Medulla oblongata (tissue), 1 donor: Measurements from ENCODE around the gene YIPF1.
"Not testable (repeated sequence)": the region's sequence is repeated elsewhere in the genome, so short reads cannot be mapped to it uniquely, and the experiment has no call there.

ENCODE experiments used
- DNase-seq: peaks from one replicate; pipeline ENCODE4 v3.0.0-alpha.2; 2015; ENCODE audit errors: extremely low spot score

Gene YIPF1

DNA sequence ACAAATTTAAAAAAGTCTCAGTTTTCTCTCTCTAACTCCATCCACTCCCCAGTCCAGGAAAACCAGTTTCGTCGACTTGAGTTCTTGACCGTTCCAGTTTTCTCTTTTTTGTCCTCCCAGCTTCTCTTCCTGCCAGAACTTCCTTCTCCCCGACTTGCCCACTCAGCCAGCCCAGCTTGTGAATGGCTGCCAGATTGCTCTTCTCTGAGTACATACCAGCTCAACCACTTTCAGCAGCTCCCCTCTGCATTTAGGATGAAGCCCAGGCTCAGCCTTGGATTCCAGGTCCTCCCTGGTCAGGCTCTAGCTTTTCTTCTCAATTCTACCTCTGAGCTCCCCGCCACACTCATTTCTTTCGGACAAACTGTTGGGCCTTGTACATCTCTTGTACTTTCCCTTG is 5.8 kb upstream of the YIPF1 start:
- DNase-seq = peak; percentile 21

DNA sequence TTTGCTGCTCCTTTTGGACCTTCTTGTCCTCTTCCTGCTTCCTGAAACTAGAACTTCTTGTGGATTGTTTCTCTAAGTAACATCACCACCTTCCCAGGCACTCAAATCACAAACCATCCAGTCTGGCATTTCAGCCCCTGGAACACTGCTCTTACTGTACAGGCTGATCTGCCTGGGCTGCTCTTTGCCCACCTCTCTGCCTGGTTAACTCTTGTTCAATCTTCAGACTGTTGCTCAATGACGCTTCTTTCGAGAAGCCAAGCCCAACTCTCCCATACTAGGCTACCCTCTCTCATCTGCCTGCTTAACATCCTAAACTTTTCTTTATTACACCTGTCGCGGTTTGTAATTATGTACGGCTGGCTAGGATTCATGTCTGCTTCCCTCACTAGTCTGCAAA is 5.0 kb upstream of the YIPF1 start:
- no peak for DNase-seq

DNA sequence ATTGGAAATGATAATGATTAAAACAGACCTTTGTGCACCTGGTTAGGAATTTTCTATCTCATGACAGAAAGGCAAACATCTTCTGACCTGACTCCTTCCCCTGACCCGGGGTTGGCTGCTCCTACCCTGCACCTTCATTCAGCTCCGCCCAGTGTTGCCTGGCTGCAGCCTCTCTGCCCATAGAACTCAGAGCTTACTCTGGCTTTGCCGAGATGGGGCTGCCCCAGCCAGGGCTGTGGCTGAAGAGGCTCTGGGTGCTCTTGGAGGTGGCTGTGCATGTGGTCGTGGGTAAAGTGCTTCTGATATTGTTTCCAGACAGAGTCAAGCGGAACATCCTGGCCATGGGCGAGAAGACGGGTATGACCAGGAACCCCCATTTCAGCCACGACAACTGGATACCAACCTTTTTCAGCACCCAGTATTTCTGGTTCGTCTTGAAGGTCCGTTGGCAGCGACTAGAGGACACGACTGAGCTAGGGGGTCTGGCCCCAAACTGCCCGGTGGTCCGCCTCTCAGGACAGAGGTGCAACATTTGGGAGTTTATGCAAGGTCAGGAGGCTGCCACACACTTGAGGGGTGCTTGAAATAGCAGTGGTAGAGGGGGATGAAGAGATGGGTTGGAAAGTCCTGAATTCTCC is 4.5 kb upstream of the YIPF1 start, which contains the start of gene DIO1:
Gene DIO1 (plus strand): TSS at position 189 of the 638 bp plus-strand sequence. CDS start 24 bp downstream, at position 213.
- no peak for DNase-seq

DNA sequence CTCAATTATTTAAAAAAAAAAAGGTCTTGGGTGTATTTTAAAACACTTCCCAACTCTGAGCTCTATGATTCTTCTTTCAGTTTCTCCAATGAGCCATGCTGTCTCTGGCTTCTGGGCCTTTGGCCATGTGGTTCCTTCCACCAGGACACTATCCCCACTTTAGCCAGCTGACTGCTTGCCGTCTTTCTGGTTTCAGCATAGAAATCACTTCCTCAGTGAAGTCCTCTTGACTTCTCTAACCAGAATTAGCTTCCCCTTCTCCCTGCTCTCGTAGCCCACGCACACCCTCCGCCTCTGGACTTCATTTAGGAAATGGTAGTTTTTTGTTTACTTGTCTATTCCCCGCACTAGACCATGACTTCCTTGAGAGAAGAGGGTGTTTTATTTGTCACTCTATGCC is 3.3 kb upstream of the YIPF1 start:
- DNase-seq = peak; percentile 92

DNA sequence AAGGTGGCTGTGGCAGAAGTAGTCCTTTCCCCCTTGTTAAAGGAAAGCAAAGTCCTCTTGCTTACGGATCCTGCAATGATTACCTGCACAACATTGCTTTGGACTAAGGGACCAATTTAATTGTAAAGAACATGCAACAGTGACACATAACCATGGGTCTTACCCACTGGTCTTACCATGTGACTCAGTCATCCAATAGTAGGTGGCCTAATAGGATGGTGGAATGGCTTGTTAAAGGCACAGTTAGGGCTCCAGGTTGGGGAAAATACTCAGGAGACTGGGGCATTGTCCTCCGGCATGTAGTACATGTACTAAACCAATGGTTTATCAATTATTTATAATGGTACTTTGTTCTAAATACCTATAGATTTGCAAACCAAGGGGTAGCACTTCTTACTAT is 2.1 kb upstream of the YIPF1 start:
- DNase-seq = no peak

DNA sequence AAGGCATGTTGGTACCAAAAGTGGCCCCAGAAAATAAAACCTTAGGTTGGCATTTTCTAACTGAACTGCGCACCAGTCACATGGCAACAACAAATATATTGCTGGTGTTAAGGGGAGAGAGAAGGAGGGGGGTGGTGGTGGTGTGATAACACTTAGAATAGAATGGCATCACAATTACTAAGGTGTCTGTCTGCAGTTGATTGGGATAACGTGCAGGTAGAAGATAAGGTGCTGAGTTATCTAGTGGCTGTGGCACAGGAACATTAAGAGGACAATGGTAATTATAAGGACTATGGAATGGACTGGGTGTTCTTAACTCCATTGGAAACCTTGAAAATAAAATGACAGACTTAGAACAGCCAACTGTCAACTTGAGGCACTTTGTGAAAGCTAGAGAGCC is 1.4 kb upstream of the YIPF1 start:
- DNase-seq = no peak

DNA sequence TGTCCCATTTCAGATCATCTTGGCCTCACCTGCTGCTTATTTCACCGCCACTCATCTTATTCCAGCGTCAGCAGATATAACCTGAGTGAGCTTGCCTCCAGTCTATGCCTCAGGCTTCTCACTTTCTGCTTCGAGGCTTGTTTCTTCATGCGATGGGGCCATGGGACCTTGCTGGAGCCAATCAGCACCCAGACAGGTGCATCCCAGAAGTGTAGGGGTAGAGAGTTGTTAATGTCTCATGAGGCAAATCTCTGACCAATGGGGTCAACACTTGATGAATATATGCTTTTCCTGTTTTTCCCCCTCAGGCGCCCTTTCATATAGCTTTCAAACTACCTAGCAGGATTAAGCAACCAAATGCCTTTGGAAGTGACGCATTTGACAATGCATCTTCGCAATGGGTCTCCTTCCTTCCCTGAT is 935 bp upstream of the YIPF1 start:
- peak; percentile 19 for DNase-seq

DNA sequence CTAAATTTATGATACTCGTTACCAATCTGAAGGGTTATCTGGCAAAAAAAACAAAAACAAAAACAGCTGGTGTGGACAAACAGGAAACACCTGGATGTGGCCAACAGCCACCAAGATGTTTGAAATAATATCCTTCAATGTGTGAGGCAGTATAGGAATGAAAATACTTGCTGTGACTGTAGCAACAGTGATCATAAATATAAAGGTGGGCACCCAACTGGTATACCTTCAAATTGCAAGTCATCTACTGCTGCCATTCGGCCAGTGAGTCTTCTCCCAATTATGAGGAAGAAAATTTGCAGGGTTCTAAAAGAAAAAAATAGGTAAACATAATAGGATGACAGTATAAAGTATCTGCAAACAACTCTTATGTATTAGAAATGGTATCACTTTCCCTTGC is 916 bp downstream of the YIPF1 start:
- no peak for DNase-seq

DNA sequence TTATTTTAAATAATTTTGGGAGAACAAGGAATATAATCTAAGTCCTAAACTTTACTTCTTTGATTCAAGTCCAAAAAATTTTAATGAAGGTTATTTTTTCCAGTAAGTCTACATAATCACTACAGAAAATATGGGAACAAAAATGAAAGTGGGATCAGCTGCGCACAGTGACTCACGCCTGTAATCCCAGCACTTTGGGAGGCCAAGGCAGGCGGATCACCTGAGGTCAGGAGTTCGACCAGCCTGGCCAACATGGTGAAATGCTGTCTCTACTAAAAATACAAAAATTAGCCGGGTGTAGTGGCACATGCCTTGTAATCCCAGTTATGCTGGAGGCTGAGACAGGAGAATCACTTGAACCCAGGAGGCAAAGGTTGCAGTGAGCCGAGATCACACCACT is 6.0 kb downstream of the YIPF1 start:
- not testable (repeated sequence) for DNase-seq

DNA sequence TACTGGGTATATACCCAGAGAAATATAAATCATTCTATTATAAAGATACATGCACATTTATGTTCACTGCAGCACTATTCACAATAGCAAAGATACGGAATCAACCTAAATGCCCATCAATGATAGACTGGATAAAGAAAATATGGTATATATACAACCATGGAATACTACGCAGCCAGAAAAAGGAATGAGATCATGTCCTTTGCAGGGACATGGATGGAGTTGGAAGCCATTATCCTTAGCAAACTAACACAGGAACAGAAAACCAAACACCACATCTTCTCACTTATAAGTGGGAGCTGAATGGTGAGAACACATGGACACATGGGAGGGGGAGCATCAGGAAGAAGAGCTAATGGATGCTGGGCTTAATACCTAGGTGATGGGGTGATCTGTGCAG is 7.7 kb downstream of the YIPF1 start:
- not testable (repeated sequence) for DNase-seq

DNA sequence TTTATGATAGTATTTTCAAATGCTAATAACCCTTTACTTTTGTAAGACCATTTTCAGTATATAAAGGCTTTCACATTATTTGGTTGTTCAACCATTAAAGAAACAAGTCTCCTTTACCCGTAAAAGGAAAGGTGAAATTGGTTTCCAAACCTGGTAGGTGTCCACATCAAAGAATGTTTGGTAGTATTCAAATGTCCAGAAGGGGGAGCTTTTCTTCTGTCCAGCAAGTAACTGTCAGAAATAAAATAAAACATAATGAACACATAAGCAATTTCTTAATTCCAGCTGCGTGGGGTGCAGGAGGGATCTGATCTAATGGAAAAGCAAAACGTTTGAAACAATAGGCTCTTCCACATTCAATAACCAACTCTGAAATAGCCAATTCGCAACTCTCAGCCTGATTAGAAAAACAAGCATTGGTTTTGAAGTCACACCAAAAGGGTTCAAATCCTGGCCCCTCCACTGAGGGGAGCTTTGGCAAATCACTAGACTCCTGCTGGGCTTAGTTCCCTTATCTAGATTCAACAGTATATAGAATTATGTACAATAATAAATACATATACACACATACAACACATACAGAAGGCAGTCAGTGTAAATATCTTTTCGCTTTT is 11.0 kb downstream of the YIPF1 start:
- DNase-seq = peak; percentile 52

DNA sequence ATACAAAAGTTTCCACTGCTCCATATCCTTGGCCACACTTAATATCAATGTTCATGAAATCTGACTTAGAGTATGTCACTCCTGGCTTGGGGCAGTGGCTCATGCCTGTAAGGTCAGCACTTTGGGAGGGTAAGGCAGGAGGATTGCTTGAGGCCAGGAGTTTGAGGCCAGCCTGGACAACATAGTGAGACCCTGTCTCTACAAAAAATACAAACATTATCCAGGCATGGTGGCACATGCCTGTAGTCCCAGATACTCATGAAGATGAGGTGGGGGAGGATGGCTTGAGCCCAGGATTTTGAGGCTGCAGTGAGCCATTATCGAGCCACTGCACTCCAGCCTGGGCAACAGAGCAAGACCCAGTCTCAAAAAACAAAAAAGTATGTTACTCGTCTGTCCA is 14.4 kb downstream of the YIPF1 start:
- DNase-seq = not testable (repeated sequence)

DNA sequence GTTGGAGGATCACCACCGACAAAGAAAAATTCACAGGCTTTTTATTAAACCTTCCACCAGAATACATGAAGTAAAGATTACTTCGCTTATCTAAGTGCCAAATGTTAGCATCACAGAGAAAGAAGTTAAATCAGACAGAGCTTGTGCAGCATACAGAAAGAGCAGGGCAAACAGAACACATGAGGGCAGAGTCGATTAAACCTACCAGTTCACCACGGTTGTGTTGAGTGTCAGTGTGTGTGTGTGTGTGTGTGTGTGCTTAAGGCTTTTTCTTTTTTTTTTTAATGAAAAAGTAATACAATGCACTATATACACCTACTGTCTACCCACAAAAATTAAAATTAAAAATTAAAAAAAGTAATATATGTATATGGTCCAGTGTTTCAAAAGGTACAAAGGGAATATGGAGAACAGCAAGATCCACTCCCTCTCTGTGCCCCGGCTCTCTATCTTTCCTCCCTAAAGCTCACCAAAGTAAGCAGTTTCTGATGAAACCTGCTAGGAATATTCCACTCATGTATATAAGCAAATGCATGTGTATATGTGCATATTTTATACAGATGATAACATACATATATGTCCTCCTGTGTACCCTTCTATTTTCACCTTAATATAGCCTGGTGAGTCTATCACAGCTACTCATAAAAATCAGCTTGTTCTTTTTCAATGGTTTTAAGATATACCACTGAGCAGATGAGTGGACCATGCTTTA is 17.7 kb downstream of the YIPF1 start:
- no peak for DNase-seq

DNA sequence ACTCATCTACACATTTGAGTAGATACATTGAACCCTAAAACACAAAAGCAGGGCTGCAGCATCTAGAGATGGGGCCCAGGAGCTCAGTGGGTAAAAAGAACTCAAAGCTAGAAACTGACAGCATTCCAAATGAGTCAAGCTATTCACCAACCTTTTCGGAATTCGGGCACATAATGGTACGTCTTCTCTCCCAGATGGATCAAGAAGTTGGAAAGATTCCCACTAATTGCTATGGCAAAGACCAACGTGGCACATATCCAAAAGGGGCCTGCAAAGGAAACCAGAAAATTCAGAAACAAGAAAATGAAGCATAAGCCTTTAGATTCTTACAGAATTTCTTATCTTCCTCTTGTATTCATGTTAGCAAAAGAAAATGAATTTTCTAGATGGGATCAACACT is 18.4 kb downstream of the YIPF1 start:
- DNase-seq = no peak

DNA sequence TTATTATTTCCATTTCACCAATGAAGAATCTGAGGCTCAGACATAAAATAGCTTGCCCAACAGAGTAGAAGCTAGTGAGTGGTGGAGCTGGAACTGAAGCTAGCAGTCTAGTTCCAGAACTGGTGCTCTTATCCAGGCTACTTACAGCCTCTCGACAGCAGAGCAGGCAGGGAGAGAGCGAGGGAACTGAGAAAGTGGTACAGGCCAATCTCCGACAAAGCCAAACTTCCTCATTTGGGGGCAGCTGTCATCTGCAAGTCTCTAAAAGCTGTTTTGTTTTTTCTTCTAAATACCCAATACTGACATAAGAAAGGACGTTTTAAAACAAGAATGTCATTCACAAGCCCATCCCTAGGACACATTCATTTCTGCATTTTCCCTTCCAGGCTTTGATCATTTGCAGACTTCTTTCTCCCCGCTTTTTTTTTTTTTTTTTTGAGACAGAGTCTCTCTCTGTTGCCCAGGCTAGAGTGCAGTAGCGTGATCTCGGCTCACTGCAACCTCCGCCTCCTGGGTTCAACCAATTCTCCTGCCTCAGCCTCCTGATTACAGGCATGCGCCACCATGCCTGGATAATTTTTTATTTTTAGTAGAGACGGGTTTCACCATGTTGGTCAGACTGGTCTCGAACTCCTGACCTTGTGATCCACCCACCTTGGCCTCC is 20.0 kb downstream of the YIPF1 start:
- DNase-seq = peak; percentile 72

DNA sequence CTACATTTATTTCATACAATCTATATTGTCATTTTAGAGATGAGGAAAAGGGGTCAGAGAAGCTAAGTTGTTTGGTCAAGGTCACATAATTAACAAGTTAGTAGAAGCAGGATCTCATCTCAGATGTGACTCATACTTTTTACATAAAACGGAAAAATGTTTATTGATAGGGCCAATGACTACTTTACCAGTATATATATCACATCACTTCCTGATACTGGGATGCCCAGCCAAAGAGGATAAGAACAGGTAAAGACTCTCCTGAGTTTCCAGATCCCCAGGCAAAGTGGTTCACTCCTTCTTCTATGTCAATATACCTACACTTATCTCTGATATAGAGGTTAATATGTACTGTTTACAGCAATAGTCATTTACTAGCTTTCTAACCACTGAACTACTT is 21.0 kb downstream of the YIPF1 start:
- DNase-seq = no peak

DNA sequence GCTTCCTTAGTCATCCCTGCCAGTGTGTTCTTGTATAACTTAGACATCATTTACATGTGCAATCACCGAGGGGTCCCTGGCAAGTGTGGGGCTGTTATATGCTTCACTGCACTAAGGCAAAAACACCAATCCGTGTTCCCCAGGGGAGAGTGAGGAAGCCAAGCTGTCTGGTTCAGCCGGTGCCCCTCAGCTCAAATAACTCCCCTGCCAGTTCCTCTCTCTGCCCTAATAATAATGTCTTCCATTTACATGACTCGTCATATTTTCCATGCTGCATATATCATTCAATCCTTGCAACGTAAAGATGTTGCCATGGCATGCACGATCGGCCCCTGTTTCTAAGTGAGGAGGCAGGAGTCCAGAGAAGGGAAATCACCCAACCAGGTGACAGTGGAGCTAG is 27.1 kb downstream of the YIPF1 start:
- DNase-seq = no peak

DNA sequence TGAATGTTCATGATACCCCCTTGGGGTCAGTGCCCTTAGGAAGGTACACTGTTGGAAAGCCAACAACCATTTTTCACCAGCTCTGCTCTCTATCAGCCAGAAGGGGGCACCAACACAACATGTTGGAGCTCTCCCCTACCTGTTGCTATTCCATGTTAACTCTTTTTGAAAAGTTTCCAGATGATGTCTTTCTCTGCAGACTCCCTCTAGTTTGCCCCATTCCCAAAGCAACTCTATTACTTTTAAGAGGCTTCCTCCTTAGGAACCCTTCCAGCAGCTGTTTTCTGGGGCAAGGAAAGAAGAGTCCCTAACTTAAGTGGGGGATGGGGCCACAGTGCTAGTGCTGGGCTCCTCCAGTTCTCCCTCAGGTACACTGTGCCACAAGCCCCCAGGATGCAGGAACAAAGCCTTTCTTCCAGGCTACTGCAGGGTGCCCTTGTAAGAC is 28.6 kb downstream of the YIPF1 start:
- DNase-seq = peak; percentile 71

DNA sequence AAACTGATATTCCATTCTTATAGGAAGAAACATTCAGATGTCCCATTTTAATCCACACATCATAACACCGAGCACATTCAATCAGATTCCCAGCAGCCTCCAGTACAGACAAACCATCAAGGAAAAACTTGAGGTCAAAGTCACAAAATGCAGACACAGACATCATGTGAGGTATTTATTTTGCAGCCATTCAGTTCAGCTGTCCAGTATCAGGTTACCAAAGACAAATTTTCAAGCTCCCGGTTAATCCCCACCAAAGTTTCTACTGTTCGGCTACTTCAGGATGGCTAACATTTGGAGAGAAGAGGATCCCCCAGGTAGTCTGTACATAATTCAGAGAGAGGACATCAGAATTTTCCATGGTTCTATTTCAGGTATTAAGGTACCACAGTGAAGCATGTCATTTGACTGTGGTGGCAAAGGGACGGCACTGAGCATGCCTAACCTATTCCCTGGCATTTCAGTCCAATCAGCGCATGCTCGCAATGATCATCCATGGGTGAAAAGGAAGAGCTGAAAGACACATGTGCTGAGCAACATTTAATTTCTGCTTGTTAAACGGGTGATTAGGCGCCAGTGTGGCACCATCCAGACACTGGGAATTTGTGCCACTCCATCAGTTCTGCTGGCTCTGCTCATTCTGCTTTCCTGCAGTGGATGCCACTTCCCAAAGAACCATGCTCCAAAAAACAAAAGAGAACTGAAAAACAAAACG is 37.9 kb downstream of the YIPF1 start:
- DNase-seq = no peak

DNA sequence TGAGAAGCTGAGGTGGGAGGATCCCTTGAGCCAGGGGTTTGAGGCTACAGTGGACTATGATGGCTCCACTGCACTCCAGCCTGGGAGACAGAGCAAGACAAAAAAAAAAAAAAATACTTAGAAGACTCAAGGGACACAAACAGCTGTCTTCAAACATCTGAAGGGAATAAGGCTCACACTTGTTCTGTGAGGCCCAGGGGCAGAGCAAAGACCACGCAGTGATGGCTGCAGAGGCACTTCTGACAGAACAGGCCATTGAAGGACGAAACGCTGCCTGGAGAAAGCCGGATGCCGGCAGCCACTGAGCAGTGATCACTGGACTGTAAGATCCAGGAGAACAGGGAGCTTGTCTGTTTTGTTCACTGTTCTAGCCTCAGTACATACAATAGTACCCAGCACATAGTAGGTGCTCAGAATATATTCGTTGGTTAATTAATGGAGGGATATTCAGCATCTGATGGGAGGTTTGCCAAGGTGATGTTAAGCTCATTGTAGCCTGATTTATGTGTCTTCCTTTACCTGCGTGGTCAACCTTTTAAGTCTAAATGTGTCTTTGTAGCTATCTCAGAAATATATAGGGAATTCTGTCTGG is 39.4 kb downstream of the YIPF1 start:
- no peak for DNase-seq

DNA sequence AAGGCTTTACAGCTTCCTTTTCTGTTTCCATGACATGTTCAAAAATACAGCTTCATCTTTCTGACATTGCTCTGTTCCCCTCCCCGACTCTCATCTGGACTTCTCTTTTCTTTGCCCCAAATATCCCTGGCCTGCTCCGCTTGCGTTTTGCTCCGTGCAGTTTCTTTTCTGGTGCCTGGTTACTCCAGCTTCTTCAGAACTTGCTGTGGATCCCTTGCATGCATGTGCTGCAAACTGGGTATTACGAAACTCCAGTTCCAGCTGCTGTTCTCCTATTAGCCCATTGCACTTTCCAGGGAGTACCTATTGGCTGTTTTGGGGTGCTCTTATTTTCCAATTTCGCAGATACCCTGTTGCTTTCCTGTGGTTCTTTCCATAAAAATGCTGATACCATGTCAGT is 41.6 kb downstream of the YIPF1 start:
- DNase-seq = no peak
